PFSK-1 (cell line): ENCODE measurements around the gene EMILIN1.
A peak's percentile ranks its signal among the peaks of the same experiment; 100 is the strongest.

Source experiments
- FOXP2 ChIP-seq: optimal IDR thresholded peaks from 2 replicates; pipeline ENCODE3; 2011; ENCODE audit warnings: borderline replicate concordance, control low read depth, inconsistent platforms; ENCODE audit not compliant: insufficient read depth; ENCODE audit errors: extremely low read length, extremely low read depth
- POLR2AphosphoS5 ChIP-seq: IDR thresholded peaks from 2 replicates; pipeline ENCODE4 v1.6.1; 2012; ENCODE audit warnings: low read depth, mild to moderate bottlenecking, control low read depth, low read length, moderate library complexity
- SIN3A ChIP-seq: IDR thresholded peaks from 2 replicates; pipeline ENCODE4 v1.6.1; 2012; ENCODE audit warnings: mild to moderate bottlenecking, low read length, moderate library complexity, borderline replicate concordance; ENCODE audit not compliant: insufficient read depth
- TAF1 ChIP-seq: IDR thresholded peaks from 2 replicates; pipeline ENCODE4 v1.6.1; 2012; ENCODE audit warnings: low read length, control low read depth, borderline replicate concordance; ENCODE audit not compliant: insufficient read depth
- TF ChIP-seq, protein P1 (sequence below), 2 experiments: IDR thresholded peaks; 2 replicates each; pipeline versions ENCODE4 v1.6.1 to v1.8.0; 2011 to 2012; ENCODE audit warnings: low read depth in 2 of 2, low read length in 2 of 2, control low read depth in 1 of 2, inconsistent platforms in 1 of 2, mild to moderate bottlenecking in 1 of 2, moderate library complexity in 1 of 2; ENCODE audit not compliant: insufficient read depth in 1 of 2

The EMILIN1 gene

DNA sequence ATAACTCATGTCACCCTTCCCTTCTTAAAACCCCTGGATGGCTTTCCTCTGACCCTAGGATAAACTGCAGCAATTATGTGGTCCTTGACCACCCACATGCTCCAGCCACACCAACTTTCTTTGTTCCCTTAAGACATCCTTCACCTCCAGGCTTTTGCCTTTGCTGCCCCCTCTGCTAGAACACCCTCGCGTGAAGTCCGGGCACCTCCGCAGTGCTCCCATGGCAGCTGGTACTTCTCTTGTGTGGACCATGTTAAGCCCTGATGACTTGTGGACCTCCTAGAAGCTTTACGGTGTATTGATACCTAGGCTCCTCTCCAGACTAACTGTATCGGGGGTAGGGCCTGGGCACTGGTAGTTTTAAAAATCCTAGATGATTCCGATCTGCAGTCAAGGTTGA, 44.4 kb downstream of the EMILIN1 start:
- TF ChIP-seq FOXP2 (no peak), TAF1 (no peak), SIN3A (no peak), POLR2AphosphoS5 (no peak)
- TF ChIP-seq, protein P1, sequence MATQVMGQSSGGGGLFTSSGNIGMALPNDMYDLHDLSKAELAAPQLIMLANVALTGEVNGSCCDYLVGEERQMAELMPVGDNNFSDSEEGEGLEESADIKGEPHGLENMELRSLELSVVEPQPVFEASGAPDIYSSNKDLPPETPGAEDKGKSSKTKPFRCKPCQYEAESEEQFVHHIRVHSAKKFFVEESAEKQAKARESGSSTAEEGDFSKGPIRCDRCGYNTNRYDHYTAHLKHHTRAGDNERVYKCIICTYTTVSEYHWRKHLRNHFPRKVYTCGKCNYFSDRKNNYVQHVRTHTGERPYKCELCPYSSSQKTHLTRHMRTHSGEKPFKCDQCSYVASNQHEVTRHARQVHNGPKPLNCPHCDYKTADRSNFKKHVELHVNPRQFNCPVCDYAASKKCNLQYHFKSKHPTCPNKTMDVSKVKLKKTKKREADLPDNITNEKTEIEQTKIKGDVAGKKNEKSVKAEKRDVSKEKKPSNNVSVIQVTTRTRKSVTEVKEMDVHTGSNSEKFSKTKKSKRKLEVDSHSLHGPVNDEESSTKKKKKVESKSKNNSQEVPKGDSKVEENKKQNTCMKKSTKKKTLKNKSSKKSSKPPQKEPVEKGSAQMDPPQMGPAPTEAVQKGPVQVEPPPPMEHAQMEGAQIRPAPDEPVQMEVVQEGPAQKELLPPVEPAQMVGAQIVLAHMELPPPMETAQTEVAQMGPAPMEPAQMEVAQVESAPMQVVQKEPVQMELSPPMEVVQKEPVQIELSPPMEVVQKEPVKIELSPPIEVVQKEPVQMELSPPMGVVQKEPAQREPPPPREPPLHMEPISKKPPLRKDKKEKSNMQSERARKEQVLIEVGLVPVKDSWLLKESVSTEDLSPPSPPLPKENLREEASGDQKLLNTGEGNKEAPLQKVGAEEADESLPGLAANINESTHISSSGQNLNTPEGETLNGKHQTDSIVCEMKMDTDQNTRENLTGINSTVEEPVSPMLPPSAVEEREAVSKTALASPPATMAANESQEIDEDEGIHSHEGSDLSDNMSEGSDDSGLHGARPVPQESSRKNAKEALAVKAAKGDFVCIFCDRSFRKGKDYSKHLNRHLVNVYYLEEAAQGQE (IDR thresholded peaks at IDR 0.05; ENCODE audit: insufficient read depth in 1 of 2, low read depth in 2 of 2, low read length in 2 of 2): no peak

DNA sequence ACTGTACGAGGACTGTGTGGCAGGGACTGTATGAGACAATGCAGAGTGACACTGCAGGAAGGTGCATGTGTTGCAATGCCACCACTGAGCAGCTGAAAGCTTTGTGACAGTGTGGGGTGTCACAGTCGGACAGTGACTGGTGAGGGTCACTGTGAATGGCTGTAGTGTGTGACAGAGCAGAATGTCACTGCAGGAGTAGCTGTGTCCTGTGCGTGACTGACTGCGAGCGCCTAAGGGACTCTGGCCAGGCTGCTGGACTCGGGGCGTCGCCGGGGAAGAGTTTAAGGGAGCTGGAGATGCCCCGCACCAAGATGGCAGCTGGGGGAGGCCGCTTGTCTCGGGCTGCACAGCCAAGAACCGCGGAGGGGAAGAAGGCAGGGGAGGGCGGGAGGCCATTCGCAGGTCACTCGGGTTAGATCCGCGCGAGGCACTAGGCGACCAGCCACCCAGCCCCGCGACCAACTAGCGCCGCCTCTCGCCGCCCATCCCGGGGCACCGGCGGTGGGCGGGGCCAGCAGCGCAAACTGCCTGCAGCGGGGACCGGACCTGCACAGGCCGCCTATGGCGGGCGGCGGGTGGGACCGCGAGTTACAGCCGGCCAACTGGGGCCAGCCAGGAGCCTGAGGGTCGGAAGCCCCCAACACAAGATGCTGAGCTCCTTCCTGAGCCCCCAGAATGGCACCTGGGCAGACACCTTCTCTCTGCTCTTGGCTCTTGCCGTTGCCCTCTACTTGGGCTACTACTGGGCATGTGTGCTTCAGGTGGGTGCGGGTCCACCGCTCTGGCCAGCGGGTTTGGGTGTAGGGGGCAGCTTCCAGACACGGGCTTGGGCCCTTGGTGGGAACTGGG, 45.1 kb downstream of the EMILIN1 start, which contains the start of gene ABHD1:
ABHD1 (plus strand) TSS at position 514 of the 849 bp plus-strand sequence; CDS start at position 648, 134 bp downstream.
- TF ChIP-seq FOXP2 (peak; percentile 25), TAF1 (no peak)

DNA sequence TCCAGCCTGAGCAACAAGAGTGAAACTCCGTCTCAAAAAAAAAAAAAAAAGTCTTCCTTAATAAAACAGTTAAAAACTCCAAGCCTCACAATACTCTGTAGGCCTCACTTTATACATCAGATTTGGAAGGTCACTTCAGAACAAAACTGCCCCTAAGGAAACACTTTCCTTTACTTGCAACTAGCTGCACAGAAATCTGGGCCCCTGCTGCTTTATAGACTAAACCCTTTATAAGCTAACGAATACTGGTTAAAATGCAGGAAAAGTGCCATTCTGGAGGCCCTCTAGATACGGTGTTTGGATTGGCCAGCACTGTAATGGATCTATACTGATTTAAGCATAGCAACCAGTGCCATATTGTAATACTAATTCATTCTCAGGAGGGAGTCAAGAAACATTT, 46.7 kb downstream of the EMILIN1 start:
- TF ChIP-seq FOXP2 (no peak), TAF1 (no peak), POLR2AphosphoS5 (no peak), SIN3A (no peak)
- TF ChIP-seq, protein P1 (IDR thresholded peaks at IDR 0.05; ENCODE audit: insufficient read depth in 1 of 2, low read depth in 2 of 2, low read length in 2 of 2): no peak

DNA sequence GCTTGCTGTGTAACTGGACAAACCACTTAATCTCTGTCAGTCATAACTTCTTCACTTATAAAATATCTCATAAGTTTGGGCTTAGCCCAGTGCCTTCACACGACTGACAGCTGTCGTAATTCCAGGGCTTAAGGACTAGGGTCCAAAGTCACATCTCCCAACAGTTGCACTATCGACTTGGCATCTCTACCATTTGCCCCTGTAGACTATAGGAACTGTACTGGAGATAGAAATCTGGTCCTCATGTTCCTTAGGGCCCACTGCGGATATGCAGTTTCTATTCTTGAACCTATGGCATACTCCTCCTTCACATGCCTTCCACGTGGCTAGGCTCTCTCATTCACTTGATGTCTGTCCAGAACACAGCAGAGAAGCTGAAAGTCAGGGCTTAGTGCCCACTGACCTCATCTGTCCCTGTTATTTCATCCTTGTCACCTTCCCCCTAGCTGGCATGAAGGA, 47.9 kb downstream of the EMILIN1 start:
- no peak for TF ChIP-seq FOXP2
- TF ChIP-seq, protein P1 (IDR thresholded peaks at IDR 0.05; ENCODE audit: insufficient read depth in 1 of 2, low read depth in 2 of 2, low read length in 2 of 2): no peak
- TF ChIP-seq SIN3A: no peak
- TF ChIP-seq TAF1: no peak
- no peak for TF ChIP-seq POLR2AphosphoS5

DNA sequence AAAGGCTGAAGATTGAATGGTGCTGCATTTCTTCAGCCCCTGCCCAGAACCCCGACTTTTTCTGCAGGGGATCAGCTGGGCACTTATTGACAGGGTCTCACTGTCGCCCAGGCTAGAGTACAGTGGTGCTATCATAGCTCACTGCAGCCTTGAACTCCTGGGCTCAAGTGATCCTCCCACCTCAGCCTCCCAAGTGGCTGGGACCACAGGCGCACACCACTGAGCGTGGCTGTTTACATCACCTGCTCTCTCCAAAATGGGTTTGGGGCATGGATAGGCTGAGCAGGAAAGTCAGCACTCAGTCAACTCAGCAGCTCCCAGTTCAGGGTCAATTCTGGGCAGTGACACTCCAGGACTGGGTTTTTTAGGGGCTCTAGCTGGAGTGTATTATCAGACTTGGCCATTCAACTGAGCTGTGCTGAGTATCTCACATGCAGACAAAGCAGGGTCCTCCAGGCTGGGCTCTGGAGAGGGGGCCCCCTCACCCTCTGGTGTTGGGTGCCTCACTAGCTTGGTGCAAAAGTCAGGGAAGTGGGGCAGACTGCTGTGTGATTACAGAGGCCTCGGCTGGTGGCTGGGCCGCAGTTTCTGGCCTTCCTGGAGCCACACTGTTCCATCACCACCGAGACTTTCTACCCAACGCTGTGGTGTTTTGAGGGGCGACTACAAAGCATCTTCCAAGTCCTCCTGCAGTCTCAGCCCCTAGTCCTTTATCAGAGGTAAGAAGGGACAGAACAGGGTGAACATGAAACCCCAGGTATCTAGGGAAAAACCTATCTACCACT, 49.7 kb downstream of the EMILIN1 start:
- TF ChIP-seq, protein P1 (IDR thresholded peaks at IDR 0.05; ENCODE audit: insufficient read depth in 1 of 2, low read depth in 2 of 2, low read length in 2 of 2): no peak
- no peak for TF ChIP-seq FOXP2
- TF ChIP-seq POLR2AphosphoS5: no peak
- no peak for TF ChIP-seq TAF1
- no peak for TF ChIP-seq SIN3A
